HG03045 (cell line): ENCODE measurements around the gene MAGI1.
"Not testable (repeated sequence)": the region's sequence is repeated elsewhere in the genome, so short reads cannot be mapped to it uniquely, and the experiment has no call there.

Experiments
- ATAC-seq: cut with Tn5 transposase; IDR thresholded peaks from one replicate; pipeline ENCODE4 v1.9.1; 2021; ENCODE audit warnings: mild to moderate bottlenecking, moderate library complexity; ENCODE audit not compliant: unreplicated experiment

Gene MAGI1

DNA sequence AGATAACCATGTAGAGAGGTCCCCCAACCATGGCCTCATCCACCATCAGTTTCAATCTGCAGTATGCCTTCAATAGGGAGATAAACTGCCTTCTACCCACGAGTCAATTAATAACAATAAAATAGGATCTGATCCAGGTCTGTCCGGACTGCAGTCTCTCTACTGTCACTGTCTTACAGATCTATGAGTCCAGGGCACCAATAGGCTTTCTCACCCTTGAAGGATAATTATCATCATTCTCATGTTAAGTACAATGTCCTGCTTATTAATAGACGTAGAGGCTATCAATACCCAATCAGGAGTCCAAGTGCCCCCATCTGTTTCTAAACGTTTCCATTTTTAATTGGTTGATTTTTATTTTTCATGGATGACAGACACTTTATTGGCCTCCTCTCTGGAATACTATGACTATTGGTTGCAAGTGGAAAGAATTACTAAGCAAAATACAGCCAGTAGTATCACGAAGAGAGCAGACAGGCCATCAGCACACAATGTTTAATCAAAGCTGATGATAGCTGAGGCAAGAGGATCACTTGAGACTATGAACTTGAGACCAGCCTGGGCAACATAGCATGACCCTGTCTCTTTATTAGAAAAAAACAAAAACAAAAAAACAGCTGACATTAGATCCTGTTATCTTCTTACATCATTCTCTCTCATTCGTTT, 480.7 kb downstream of the MAGI1 start:
- ATAC-seq: no peak

DNA sequence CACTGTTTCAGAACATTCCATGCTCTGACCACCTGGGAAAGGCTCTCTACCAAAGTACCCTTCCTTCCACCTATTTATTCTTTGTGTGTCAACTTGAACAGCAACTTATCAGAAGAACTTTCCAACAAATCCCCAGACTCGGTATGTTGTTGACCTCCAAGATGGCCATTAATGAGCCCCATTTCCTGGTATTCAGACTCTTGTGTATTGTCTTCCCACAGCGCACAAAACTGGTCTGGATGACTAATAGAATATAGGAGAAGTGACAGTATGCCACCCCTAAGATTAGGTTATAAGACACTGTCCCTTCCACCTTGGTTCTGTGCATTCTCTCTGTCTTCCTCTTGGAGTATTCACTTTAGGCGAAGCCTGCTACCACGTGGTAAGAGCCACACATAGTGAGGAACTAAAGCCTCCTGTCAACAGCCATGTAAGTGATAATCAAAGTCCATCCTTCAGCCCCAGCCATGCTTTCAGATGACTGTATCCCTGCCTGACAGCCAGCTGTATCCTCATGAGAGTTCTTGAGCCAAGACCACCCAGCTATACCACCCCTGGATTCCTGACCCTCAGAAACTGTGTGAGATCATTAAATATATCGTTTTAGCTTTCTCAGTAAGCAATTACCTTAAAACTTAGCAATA, 481.7 kb downstream of the MAGI1 start:
- no peak for ATAC-seq

DNA sequence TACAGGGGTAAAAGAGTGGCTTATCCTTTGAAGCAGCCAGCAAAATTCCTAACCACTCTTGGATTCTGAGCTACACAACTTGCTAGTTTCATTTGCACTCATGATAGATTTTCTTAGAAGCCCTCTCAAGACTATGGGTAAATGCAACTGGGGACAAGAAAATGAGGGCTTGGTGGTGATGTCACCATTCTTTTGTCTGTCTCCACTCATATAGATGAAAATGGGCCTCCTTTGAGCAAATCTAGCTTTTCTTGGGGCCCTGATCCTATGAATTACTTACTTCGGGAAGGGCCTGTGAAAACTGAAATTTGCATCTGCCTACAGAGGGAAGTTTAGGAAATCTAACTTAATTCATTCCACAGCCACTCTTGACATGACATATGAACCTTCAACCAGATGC, 486.3 kb downstream of the MAGI1 start:
- ATAC-seq: no peak

DNA sequence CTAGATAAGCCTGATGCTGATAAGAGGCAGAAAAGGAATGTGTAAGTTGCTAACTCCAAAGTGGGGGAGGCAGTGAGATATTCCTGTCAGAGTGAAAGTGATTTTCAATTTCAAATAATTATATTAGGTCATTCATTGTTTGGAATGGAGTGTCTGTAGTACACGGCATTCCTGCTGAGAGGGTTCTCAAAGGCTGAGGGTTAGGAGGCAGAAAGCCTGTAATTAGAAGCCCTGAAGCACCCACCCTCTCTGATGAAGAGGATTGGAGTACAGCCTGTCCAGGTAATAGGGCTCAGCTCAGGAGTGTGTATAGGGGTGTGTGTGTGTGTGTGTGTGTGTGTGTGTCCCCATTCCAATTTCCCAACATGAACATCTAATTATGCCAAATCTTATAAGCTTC, 486.8 kb downstream of the MAGI1 start:
- no peak for ATAC-seq

DNA sequence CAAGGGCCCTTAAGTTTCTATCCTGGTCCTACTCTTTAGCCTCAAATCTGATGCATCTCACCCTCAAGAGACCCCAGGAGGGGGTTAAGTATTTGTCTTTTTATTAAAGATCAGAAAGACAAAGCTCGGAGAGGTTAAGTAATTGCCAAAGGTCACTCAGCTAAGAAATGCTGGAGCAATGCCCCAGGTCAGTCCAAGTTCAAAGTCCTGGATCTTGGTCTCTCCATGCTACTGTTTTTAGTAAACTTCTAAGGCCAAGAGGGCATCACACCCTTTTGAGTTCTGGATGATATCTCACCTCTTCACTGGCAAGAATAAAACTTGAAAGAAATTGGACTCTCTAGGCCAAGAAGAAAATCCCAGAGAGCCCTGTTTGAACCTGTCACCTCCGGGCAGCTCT, 488.6 kb downstream of the MAGI1 start:
- no peak for ATAC-seq

DNA sequence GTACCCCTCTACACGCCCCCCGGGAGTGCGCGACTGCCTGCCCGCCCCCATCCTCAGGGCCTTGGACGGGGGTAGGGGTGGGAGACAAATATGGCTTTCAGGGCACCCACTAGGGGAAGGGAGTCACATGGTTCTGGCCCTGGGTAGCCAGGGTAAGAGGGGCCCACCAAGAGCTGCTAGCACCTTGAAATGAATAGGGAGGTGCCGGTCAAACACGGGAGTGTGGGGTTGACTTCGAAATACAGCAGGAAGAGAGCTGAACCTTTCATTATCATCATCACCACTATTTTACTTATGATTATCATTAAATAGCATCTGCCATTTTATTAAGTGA, 489.1 kb downstream of the MAGI1 start:
- ATAC-seq: no peak

DNA sequence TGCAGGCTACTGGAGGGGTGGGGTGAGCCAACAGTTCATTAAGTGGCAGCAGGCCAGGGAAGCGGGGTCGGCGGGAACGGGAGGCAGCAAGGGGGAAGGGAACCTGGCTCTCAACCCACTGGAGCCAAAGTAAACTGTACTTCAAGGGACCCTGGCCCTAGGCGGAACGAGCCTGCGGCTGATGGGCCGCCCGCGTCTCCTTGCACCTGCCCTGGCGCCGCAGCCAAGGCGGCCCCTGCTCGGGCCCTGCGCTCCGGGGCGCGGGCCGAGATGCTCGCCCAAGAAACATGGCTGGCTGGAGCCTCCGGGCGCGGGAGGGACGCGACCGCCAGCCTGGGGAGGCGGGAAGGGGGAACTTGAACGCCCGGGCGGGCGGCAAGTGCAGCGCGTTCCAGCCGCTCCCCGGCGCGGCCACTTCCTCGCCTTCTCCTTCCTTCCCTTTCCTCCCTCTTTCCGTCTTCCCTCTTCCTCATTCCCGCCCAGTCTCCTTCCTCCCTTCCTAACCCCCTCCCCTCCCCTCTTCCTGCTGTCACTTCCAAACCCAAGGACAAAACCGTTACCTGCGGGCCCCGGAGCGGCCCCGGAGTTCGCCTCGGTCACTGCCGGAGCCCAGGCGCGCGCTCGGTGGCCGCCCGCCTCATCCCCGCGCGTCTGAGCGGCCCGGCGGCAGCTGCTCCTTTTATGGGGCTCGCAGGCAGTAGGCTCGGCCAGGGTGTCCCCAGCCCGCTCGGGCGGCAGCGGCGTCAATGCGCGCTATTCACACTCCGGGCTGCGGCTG, 489.7 kb downstream of the MAGI1 start:
- no peak for ATAC-seq

DNA sequence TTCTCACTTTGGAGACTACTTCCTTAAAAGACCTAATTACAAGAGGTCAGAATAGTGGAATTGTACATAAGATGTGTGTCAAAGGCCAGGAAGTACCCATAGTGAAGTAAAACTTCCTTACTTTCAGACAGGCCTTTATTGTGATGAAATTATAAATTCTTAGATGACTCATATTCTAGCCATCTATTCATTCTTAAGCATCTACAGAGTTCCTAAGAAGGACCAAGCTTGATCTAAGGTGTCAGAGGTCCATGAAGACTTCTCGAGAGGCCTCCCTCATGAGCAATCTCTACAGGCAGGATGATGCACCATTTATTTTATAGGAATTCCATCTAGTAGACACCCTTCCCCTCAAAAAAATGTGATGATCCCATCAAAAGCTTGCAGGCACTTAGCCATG, 493.3 kb downstream of the MAGI1 start:
- no peak for ATAC-seq

DNA sequence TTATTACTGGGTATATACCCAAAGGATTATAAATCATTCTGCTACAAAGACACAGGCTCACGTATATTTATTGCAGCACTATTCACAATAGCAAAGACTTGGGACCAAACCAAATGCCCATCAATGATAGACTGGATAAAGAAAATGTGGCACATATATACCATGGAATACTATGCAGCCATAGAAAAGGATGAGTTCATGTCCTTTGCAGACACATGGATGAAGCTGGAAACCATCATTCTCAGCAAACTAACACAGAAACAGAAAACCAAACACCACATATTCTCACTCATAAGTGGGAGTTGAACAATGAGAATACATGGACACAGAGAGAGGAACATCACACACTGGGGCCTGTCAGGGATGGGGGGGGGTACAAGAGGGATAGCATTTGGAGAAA, 495.3 kb downstream of the MAGI1 start:
- ATAC-seq: not testable (repeated sequence)

DNA sequence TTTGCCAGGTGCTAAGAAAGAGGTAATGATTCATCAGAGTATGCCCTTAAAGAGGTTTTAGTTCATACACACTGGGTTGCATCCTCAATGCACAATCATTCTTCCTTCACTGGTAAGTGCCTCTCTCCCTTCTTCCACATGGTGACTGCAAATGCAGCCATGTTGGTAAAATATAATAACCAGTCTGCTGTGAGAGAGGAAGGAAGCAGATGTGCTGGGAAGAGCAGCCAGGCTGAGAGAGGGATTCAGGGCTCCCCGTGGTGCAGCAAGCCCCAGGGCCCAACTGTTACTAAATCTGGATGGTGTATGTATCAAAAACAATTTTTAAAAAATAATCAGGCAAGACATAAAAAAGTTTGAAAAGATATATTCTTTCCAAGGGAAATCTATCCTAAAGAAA, 498.1 kb downstream of the MAGI1 start:
- ATAC-seq: no peak

DNA sequence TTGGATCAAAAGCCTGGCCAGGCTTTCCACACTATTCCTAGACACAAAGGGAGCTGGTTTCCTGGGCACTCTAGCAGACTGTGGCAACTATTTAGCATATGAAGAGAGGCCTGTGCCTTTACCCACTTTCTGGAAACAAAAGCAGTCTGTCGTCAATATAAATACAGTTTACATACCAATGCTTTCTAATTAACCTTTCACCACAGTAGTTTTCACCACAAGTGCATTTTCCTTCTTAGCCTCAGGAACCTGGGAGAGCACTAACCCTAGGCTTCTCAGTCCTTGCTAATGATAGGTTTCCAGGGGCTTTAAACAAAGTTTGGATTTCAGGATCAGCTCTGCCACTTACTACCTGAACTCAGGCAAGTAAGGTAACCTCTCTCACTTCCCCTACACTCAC, 499.1 kb downstream of the MAGI1 start:
- no peak for ATAC-seq

DNA sequence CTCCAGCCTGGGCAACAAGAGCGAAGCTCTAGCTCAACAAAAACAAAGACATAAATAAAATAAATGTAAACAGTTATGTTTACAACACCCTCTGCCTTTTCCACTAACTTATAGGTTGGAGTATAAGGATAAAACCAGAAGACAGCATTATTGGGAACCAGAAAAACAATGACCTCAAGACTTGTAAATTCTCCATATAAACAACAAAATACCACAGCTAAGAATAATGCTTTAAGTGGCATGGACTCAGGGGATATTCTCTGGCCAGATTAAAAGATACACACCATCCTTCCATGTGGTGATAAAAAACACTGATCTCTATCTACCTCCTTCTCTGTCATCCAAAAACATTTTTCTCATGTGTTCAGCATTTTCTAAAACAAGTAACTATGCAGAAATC, 500.6 kb downstream of the MAGI1 start:
- ATAC-seq: no peak

DNA sequence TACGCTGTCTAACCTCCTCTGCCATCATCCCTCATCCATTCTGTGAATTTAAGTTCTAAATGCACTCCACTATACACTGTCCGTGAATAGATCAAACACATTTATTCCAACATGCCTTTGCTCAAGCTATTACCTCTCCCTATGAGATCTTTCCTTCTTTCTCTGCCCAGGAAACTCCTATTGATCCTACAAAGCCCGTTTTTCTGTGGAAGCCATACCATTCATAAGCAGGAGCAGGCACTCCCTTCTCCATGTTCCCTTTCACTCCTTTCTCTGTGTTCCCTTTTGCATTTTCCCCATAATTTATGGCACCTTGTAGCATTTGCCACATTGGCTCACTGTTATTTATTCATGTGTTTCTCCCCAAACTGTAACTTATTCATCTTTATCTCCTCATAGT, 501.6 kb downstream of the MAGI1 start:
- no peak for ATAC-seq

DNA sequence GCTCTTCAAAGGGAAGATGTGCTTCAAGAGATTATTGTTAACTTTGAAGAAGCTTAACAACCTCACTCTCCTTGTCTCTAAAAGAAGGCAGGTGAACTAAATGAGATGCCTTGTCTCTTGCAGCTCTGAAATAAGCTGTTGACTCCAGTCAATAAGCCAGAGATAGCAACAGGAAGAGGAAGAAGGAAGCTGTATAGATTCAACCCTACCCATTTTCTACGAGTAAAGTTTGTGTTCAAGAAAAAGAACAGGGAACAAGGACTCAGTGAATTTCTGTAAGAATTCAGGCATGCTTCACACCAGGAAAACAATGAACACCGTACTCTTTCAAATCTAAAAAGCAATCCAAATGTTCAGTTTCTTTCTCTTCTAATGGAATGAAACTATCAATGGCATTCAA, 503.5 kb downstream of the MAGI1 start:
- no peak for ATAC-seq

DNA sequence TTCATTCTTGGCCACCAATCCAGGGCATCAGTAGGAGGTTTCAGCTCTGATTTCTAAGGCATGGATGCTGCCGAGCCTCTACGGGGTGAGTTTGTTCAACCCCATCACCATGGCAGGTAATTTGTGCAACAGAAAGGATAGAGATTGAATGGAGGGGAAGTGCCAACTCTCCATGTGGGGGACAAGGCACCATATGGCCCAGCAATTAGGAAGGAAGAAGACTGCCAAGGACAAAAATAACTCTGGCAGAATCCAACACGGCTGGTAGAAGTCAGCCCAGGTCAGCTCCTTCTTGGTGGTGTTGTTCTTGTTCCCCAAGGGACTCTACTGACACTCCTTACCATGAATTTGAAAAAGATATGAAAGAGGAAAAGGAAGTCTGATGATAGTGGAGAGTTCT, 503.9 kb downstream of the MAGI1 start:
- no peak for ATAC-seq

DNA sequence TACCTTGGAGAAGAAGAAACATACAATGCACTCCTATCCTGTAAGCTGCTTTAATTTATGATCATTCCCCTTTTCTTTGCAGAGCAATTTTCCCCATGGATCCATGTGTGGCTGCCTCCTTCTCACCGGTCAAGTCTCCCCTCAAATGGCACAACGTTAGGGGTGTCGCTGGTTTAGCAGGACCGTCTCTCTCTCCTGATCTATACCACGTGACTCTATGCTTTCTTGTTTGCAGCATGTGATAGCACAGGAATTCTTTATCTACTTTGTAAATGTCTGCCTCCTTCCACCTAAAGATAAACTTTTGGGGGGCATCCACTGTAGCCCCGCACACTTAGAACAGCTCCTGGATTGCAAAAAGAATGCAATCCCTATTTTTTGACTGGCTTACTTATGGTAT, 506.0 kb downstream of the MAGI1 start:
- no peak for ATAC-seq

DNA sequence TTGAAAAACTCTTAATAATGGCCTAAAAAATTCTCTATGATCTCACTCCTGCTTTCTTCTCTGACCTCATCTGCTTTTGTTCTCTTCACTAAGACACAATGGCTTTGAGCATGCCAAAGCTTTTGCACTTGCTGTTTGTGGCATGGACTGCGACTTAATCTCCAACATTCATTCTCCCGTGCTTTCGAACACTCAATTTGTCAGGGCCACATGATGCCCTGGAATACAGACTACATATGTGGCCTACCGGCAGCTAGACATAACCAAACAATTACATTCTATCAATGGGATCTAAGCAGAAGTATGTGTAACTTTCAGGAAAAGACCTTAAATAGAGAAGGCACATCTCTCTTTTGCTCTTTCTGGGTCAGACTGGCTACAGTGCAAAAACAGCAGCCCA, 506.5 kb downstream of the MAGI1 start:
- no peak for ATAC-seq

DNA sequence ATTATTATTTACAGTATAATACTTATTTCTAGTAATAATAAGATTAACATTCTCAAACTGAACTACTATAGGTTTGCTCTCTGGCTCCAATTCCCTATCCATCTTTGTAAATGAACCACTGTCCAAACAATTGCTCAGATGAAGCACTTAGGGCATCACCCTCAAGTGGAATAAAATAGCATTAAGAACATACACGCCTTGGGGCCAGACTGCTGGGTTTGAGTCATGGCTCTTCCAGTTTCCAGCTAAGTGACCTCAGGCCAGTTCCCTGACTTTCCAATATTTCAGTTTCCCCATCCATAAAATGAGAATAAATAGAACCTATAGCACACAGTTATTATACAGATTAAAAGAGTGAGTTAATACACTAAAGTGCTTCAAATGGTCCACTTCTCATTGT, 507.2 kb downstream of the MAGI1 start:
- no peak for ATAC-seq

DNA sequence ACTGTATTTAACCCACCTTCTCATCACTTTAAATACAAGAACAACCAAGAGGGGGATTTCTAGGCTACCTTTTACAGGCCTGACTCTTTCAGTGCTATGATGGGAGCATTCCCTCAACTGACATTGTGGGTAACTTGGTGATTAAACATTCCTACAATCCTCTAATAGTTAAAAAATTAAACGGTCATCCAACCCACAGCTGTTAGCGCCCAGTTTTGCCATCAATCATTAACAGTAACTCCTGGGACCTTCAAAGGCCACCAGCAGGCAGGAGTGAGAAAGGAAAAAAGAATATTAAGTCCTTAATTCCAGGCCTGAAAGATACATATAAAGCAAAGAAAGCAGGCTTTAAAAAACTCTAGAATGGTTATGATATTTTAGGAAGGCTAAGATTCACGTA, 512.1 kb downstream of the MAGI1 start:
- no peak for ATAC-seq

DNA sequence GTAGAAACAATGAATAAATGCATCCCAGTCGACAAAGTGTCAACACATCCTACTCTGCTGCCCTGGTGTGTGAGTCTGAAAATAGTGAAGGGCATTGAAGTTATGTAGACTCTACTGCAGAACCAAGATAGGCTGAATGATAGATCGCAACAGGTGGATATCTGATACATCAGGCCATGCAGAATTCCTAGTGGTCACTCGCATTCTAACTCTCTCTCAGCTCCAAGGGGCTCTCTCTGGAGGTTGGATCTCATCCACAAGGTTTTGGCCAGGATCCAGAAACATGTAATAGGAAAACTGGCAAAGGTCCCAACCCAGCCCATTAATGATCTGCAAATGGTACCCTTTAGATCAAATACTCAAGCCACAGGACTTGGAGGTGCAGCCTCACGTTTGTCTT, 514.1 kb downstream of the MAGI1 start:
- ATAC-seq: no peak

DNA sequence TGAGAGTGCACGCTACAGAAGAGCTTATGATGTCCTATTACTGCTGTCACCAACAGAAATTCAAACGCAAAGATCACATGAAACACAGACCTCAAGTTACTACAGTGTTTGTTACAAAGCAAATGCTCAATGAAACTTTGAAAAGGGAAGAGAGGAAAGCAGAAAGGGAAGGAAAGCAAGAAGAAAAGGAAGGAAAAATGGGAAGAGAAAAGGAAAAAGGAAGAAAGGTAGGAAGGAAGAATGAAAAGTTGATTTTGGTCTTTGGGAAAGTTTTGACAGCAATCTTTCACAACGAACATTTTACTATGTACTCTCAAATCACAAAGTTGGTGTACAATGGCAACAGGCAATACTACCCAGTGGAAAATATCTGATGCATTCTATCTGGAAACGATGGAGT, 514.8 kb downstream of the MAGI1 start:
- no peak for ATAC-seq

DNA sequence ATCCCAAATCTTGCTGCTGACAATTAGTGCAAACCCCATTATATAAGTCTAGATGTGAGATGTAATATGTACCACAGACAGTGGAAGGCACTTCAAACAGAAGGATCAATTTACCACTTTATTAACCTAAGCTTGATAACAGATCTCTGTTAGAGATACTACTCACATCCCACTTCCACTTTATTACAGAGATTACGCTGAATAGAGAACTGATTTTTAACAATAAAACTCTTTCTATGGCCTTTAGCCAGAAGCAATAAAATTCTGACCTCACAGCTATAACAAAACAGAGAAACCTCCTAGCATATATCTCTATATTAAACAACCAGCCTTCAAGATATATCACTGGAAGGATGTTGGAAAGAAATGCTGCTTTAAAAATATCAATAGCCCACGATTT, 517.7 kb downstream of the MAGI1 start:
- ATAC-seq: no peak
